Motor neuron (in vitro differentiated cells): ENCODE measurements around the gene TFCP2. TPM values are rescaled to one million over a fixed set of nuclear protein-coding genes. Genes with fewer than 3 reads are reported as not detected.
A peak's percentile ranks its signal among the peaks of the same experiment; 100 is the strongest.

Experiments
- ATAC-seq, 8 experiments: fragments of 200-7000 bp; cut with Tn5 transposase; replicated peaks in 6 of 8; 2 replicates each; pipeline ENCODE4 v1.8.0; 2021; ENCODE audit warnings: mild to moderate bottlenecking in 8 of 8, moderate library complexity in 8 of 8
- H3K27ac ChIP-seq, 2 donors: fragments of 250-450 bp; sonication (Bioruptor Pico); 2 replicates each; pipeline ENCODE4 v1.9.0; 2021; ENCODE audit warnings: antibody characterized with exemption in 2 of 2, mild to moderate bottlenecking in 2 of 2, moderate library complexity in 1 of 2
- H3K4me1 ChIP-seq, 2 donors: fragments of 250-450 bp; sonication (Bioruptor Pico); replicated peaks in 1 of 2; 2 replicates each; pipeline ENCODE4 v1.6.1; 2021; ENCODE audit warnings: antibody characterized with exemption in 2 of 2, mild to moderate bottlenecking in 2 of 2, moderate library complexity in 1 of 2
- H3K4me3 ChIP-seq, 5 donors: fragments of 250-450 bp; sonication (Bioruptor Pico); 2 replicates each; pipeline ENCODE4 v1.9.0; 2021; ENCODE audit warnings: antibody characterized with exemption in 5 of 5, mild to moderate bottlenecking in 5 of 5, moderate library complexity in 4 of 5
- WGBS, 10 experiments: fragments of 450-650 bp; shearing (Covaris generic); methylation state at CpG; one replicate each; pipeline ENCODE4 v1.0.0; 2022; 5-methylcytosine and 5-hydroxymethylcytosine counted together
- in situ Hi-C, 9 experiments: fragments of 400-800 bp; cut with MboI; loops; one replicate each; pipeline ENCODE4 v1.15.0; 2021; ENCODE audit warnings: low sequenced_read_pairs in 9 of 9, low pct_unique_long_range_greater_than_20kb in 2 of 9; ENCODE audit not compliant: unreplicated experiment in 9 of 9
- total RNA-seq, 8 experiments: library from RNA; unstranded; fragments of 300-600 nt; gene quantifications; 2 replicates each; pipeline versions ENCODE4 v1.2.3 to v1.2.4, GENCODE V29; 2022

The TFCP2 gene
- total RNA-seq, 8 experiments from 2014 or later: 11.3 to 54.6 (median 24.3) TPM

DNA sequence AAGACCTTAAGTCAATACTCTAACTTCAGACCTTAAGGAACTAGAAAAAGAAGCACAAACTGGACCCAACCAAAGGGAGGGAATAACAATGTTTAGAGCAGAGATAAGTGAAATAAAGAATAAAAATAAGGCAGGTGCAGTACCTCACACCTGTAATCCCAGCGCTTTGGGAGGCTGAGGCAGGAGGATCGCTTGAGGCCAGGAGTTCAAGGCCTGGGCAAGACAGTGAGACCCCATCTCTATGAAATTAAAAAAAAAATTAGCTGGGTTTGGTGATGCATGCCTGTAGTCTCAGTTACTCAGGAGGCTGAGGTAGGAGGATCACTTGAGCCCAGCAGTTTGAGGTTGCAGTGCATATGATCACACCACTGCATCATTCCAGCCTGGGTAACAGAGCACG lies 9.1 kb downstream of the TFCP2 start:
- 64 to 100% (median 97%) methylated on average over 1 to 3 of the region's 3 CpGs; no CpG with 5 or more reads in 2 of the 10 experiments for WGBS, 10 experiments
- in situ Hi-C loops: no loop called here

DNA sequence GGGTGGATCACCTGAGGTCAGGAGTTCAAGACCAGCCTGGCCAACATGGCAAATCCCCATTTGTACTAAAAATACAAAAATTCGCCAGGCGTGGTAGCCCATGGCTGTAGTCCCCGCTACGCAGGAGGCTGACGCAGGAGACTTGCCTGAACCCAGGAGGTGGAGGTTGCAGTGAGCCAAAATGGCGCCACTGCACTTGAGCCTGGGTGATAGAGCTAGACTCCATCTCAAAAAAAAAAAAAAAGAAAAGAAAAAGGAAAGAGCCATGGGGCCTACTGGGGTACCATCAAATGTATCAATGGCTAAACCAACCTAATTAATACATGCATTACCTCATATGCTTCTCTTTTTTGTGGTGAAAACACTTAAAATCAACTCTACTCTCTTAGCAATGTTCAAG lies 10.7 kb downstream of the TFCP2 start:
- Histone ChIP-seq H3K27ac (no peak overlapping the region), H3K4me1 (no peaks in the 10 kb centered on the region), H3K4me3 (no peak overlapping the region)
- in situ Hi-C loops: no loop called here
- WGBS, 10 experiments: 90 to 100% (median 98%) methylated on average over 1 to 6 of the region's 6 CpGs
- ATAC-seq: no peak

More for the DNA sequence above, 9.1 kb downstream of the TFCP2 start:
- H3K4me3 ChIP-seq: no peak overlapping the region
- H3K4me1 ChIP-seq: no peaks in the 10 kb centered on the region
- ATAC-seq: no peak
- no peak overlapping the region for H3K27ac ChIP-seq

DNA sequence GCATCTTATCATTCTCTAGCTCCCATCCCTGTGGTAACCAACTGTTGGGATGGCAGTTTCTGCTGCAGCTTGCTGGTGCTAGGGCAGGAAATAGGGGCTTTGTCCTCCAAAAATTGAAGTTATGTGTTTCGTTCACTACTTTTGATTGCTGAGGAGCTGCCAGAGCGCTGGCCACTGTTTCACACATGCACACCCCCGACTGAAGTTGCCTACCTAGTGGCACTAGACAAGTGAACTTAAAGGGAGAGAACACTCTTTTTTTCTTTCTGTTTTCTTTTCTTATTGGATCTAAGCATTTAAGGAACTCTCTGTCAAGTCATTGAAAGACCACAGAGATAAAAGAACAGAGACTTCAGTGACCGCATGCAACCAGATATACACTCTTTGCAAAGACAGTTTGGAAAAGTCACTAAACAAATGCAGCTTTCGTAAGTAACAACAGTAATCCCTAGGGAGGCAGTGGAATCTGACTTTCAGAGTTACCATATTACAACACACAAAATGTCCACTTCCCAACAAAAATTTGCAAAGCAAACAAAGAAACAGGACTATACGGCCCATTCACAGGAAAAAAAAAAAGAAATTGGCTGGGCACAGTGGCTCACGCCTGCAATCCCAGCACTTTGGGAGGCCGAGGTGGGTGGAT lies 12.0 kb downstream of the TFCP2 start:
- ATAC-seq: peak in 4 of 8 experiments; percentile 12 to 74 (median 54)

DNA sequence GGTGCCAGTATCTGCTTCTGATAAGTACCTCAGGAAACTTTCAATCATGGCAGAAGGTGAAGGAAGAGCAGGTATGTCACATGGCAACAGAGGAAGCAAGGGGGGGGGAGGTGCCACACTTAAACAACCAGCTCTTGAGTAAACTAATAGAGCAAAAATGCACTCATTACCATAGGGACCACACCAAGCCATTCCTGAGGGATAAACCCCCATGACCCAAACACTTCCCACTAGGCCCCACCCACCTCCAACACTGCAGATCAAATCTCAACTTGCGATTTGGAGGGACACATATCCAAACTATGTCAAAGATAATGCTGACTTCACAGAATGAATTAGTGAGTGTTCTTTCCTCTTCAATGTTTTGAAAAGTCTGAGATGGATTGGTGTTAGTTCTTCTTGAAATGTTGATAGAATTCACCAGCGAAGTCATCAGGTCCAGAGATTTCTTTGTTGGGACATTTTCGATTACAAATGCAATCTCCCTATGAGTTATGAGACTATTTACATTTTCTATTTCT lies 16.6 kb downstream of the TFCP2 start:
- H3K4me1 ChIP-seq: no peaks in the 10 kb centered on the region
- H3K27ac ChIP-seq: no peak overlapping the region
- WGBS, 10 experiments: 81 to 100% (median 96%) methylated on average over 2 to 3 of the region's 3 CpGs; no CpG with 5 or more reads in 1 of the 10 experiments
- peak in 3 of 8 experiments; percentile 73 to 94 (median 88) for ATAC-seq
- in situ Hi-C loops: no loop called here
- no peak overlapping the region for H3K4me3 ChIP-seq

More for the DNA sequence above, 12.0 kb downstream of the TFCP2 start:
- Histone ChIP-seq H3K4me1 (no peaks in the 10 kb centered on the region), H3K27ac (no peak overlapping the region), H3K4me3 (no peak overlapping the region)
- WGBS, 10 experiments: 27 to 100% (median 85%) methylated on average over 1 to 8 of the region's 8 CpGs
- in situ Hi-C loops: no loop called here

DNA sequence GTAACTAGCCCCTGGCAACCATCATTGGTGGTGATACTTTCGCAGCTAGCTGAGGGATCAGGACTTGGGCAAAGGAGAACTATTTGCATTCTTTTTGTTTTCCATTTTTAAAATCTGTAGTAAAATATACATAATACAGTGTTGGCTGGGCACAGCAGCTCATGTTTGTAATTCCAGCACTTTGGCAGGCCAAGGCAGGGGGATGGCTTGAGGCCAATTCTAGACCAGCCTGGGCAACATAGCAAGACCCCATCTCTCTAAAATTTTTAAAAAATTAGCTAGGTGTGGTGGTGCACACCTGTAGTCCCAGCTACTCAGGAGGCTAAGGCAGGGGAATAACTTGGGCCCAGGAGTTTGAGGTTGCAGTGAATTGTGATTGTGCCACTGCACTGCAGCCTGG lies 20.0 kb downstream of the TFCP2 start:
- no peaks in the 10 kb centered on the region for H3K4me1 ChIP-seq
- no peak overlapping the region for H3K4me3 ChIP-seq
- in situ Hi-C loops: no loop called here
- H3K27ac ChIP-seq: no peak overlapping the region
- WGBS, 10 experiments: 92 to 100% (median 100%) methylated on average over 1 of the region's 1 CpG; no CpG with 5 or more reads in 7 of the 10 experiments
- no peak for ATAC-seq

DNA sequence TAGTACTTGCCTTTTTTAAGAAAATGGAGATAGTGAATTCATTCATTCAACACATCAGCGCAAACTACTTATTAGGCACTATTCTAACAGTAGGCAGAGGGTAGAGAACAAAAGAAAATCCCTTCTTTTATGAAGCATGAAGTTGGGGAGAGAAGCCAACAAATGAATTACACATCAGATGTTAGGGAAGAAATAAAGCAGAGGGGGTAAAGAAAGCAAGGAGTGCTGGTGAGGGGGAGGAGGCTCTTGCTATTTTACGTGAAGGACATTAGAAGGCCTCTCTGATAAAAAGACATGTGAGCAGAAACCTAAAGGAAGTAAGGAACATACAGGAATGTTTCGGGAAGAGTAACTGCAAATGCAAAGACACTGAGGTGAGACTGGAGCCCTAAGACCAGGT lies 22.2 kb downstream of the TFCP2 start:
- H3K4me3 ChIP-seq: no peak overlapping the region
- in situ Hi-C loops: no loop called here
- ATAC-seq: no peak
- H3K4me1 ChIP-seq: no peaks in the 10 kb centered on the region
- 40 to 82% (median 57%) methylated on average over 2 to 3 of the region's 3 CpGs; no CpG with 5 or more reads in 2 of the 10 experiments for WGBS, 10 experiments
- no peak overlapping the region for H3K27ac ChIP-seq

DNA sequence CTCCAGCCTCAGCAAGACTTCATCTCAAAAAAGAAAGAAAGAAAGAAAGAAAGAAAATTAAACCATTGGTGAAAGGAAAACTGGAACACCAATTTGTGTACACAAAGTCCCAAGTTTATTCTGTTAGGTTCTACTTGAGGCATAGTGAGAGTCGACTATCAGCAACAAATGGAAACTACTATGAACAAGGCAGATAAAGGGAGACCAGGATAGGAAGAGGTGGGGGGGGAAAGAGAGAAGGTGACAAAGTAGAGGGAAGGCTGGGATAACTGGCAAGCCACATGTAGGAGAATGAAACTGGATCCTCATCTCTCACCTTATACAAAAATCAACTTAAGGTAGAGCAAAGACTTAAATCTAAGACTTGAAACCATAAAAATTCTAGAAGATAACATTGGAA lies 25.6 kb downstream of the TFCP2 start:
- H3K4me3 ChIP-seq: no peak overlapping the region
- 86 to 92% (median 90%) methylated on average over 1 of the region's 1 CpG; no CpG with 5 or more reads in 7 of the 10 experiments for WGBS, 10 experiments
- no peak overlapping the region for H3K27ac ChIP-seq
- in situ Hi-C loops: no loop called here
- no peak for ATAC-seq
- no peaks in the 10 kb centered on the region for H3K4me1 ChIP-seq

DNA sequence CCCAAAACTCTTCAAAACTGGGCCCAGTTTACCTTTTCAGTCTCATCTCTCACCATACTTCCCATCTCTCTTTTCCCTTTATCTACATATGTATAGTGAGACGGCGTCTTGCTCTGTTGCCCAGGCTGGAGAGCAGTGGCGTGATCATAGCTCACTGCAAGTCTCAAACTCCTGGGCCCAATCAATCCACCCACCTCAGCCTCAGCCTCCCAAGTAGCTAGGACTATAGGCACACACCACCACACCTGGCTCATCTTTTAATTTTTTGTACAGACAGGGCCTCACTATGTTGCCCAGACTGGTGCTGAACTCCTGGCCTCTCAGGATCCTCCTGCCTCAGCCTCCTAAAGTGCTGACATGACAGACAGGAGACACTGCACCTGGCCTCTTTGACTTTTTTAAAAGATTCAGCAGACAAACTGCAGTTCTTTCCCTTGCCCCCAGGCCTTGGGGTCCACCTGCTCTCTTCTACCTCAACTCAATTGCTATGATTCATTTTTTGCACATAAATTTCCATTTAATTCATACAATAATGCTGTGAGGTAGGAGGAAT lies 33.6 kb downstream of the TFCP2 start:
- WGBS, 10 experiments: 89 to 100% (median 93%) methylated on average over 2 to 3 of the region's 3 CpGs; no CpG with 5 or more reads in 5 of the 10 experiments
- ATAC-seq: peak in 1 of 8 experiments; percentile 12
- H3K4me1 ChIP-seq: no peaks in the 10 kb centered on the region
- in situ Hi-C loops: no loop called here
- H3K27ac ChIP-seq: no peak overlapping the region
- H3K4me3 ChIP-seq: no peak overlapping the region

DNA sequence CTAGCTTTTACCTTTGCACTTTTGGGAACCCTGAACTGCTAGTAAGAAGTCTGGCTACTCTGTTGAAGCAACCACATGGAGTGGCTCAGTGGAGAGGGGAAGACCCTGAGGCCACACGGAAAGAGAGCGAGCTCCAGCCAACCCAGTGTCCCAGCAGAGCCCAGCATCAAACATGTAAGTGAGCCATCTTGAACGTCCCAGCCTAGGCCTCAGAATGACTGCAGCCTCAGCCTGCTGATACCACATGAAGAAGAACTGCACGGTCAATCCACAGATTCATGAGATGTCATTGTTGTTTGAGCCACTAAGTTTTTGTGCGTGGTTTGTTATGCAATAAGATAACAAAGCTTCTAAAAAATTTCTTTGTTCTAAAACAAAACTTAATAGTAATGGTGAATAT lies 40.2 kb downstream of the TFCP2 start:
- ATAC-seq: no peak
- Histone ChIP-seq H3K4me1 (no peaks in the 10 kb centered on the region), H3K27ac (no peak overlapping the region), H3K4me3 (no peak overlapping the region)
- in situ Hi-C loops: no loop called here
- 65 to 100% (median 88%) methylated on average over 1 to 5 of the region's 5 CpGs for WGBS, 10 experiments

DNA sequence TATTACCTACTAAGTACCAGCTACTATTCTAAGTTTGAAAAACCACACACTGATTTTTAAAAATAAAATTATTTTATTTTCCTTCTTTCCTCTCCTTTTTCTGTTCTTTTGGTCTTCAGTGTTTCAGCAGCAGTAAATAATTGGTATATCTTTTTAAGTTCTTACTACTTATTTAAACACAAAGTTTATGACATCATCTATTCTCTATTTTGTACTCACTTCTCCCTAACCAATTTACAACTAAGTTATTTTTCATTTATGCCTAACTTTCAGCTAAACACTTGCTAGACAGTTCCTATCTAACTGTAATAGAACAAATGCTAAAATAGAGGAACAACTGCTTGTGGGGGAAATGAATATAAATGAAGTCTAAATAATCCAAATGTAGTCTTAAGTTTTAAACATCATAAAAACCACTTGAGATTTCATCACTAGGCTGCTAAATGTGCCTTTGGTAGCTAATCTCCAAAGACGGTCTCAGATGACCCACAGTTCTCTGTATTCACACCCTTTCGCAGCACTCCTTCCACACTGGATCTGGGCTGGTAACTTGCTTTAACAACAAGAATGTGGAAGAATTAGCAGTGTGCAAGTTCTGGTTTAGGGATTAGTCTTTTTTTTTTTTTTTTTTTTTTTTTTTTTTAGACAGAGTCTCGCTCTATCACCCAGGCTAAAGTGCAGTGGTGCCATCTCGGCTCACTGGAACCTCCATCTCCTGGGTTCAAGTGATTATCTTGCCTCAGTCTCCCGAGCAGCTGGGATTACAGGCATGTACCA lies 41.0 kb downstream of the TFCP2 start:
- WGBS, 10 experiments: 89 to 100% (median 100%) methylated on average over 1 to 5 of the region's 5 CpGs; no CpG with 5 or more reads in 3 of the 10 experiments
- Histone ChIP-seq H3K27ac (no peak overlapping the region), H3K4me1 (no peaks in the 10 kb centered on the region), H3K4me3 (no peak overlapping the region)
- ATAC-seq: no peak
- in situ Hi-C loops: no loop called here

DNA sequence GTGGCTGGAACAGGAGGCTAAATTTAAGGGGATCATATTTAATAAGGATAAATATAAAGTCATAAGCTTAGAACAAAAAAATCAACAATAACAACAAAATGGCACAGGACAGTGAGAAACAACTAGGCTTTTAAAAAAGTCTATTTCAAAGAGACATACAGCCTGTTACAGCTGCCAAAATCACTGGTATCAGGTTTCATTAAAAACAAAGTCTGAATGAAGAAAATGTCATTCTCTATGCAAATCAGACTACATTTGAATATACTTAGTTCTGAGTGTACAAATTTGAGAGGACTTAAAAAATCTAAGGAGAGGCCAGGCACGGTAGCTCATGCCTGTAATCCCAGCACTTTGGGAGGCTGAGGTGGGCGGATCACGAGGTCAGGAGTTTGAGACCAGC lies 44.0 kb downstream of the TFCP2 start:
- WGBS, 10 experiments: 20 to 93% (median 51%) methylated on average over 1 to 3 of the region's 3 CpGs; no CpG with 5 or more reads in 4 of the 10 experiments
- ATAC-seq: peak in 3 of 8 experiments; percentile 91 to 98 (median 94)
- in situ Hi-C loops: no loop called here
- Histone ChIP-seq H3K4me1 (no peaks in the 10 kb centered on the region), H3K27ac (no peak overlapping the region), H3K4me3 (no peak overlapping the region)

DNA sequence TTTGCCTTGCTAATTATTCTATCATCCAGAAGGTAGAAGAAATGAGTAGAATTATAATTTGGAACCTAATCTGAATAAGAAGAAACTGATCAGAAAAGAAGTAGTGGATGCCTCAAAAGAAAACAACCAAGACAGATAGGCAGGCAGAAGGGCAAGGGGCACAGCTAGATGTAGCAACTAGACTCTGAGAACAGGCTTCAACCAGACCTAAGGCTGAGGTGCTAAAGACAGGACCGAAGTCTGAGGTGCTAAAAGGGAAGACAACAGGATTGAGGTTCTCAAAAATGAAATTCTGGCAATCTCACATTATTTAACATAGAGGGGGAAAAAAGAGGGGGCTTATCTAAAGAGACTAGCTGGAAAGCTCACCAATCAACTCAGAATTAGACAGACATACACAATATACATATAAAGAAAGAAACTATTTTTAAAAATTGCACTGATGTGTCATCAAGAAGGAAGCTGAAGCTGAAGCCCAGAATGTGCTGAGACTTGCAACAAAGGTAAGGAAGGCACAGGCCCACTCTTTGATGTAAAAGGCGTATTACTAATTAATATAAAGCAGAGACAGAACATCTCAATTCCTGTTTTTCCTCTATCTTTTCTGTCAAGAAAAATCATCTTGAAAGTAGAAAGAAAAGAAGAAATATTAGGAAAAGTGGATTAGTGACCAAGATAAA lies 45.7 kb downstream of the TFCP2 start:
- ATAC-seq: no peak
- in situ Hi-C loops: no loop called here
- WGBS, 10 experiments: 80 to 100% (median 100%) methylated on average over 1 to 2 of the region's 2 CpGs; no CpG with 5 or more reads in 2 of the 10 experiments
- Histone ChIP-seq H3K4me3 (no peak overlapping the region), H3K4me1 (no peaks in the 10 kb centered on the region), H3K27ac (no peak overlapping the region)

DNA sequence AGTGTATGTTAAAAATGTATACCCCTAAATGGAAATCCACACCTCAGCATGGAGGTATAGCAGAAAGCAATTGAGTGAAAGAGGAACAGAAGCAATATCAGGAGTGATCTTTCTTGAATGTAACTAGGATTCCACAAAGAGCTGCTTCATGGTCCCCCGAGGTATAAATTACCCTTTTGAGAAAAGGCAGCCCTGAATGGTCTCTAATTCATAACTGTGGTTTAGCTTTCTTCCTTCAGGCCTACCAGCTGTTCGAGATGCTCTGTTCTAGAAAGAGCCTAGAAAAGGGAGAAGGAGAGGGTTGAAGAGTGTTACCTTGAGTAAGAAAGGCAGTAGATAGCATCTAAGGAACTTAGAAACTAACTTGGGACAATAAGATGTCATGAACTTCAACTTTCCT lies 46.6 kb downstream of the TFCP2 start:
- Histone ChIP-seq H3K4me1 (no peaks in the 10 kb centered on the region), H3K4me3 (no peak overlapping the region), H3K27ac (no peak overlapping the region)
- in situ Hi-C loops: no loop called here
- ATAC-seq: no peak
- 83 to 100% (median 92%) methylated on average over 1 to 2 of the region's 2 CpGs; no CpG with 5 or more reads in 1 of the 10 experiments for WGBS, 10 experiments
